Esophagus muscularis mucosa (tissue), 3 donors: Measurements from ENCODE around the gene KRT7.

ENCODE experiments used
- EP300 ChIP-seq: sonication (generic); formaldehyde crosslinking; IDR thresholded peaks from one replicate; pipeline ENCODE4 v1.6.1; 2017; ENCODE audit warnings: antibody characterized with exemption
- TF ChIP-seq, protein P1 (sequence below), 3 experiments: fragments of 200-600 bp in 2 of 3; fragments of 450-650 bp in 1 of 3; sonication (generic) in 2 of 3; IDR thresholded peaks; one replicate each; pipeline ENCODE4 v1.5.1; 2017 to 2019; ENCODE audit warnings: antibody characterized with exemption in 3 of 3, mild to moderate bottlenecking in 2 of 3, moderate library complexity in 1 of 3

GRCh38 chr12:52270541-52271070 lies 37.6 kb downstream of the KRT7 start:
- TF ChIP-seq, protein P1, sequence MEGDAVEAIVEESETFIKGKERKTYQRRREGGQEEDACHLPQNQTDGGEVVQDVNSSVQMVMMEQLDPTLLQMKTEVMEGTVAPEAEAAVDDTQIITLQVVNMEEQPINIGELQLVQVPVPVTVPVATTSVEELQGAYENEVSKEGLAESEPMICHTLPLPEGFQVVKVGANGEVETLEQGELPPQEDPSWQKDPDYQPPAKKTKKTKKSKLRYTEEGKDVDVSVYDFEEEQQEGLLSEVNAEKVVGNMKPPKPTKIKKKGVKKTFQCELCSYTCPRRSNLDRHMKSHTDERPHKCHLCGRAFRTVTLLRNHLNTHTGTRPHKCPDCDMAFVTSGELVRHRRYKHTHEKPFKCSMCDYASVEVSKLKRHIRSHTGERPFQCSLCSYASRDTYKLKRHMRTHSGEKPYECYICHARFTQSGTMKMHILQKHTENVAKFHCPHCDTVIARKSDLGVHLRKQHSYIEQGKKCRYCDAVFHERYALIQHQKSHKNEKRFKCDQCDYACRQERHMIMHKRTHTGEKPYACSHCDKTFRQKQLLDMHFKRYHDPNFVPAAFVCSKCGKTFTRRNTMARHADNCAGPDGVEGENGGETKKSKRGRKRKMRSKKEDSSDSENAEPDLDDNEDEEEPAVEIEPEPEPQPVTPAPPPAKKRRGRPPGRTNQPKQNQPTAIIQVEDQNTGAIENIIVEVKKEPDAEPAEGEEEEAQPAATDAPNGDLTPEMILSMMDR (IDR thresholded peaks at IDR 0.05): no peak
- TF ChIP-seq EP300: no peak
